A549 (cell line): Measurements from ENCODE around the gene NUDT19. TPM values are rescaled to one million over a fixed set of nuclear protein-coding genes. Genes with fewer than 3 reads are reported as not detected.

Experiments
- ATAC-seq, 2 experiments: fragments of 200-7000 bp in 1 of 2; fragments of >200 bp in 1 of 2; cut with Nextera tagmentation in 1 of 2; cut with Tn5 transposase in 1 of 2; 3 replicates each; pipeline versions ENCODE4 v1.8.0 to v1.9.1; 2018 to 2020; ENCODE audit warnings: mild to moderate bottlenecking in 1 of 2, moderate library complexity in 1 of 2
- CTCF ChIA-PET: fragments of 300-600 bp; sonication (Branson Sonifier 250); formaldehyde crosslinking; extraction: SDS; loops from one replicate; lab custom pipeline; 2021; ENCODE audit warnings: antibody characterized with exemption, inconsistent platforms; lab: Yijun Ruan, JAX
- POLR2A ChIA-PET: fragments of 350-600 bp; formaldehyde crosslinking; extraction: SDS; loops from one replicate; lab custom pipeline; 2021; ENCODE audit warnings: antibody characterized with exemption, inconsistent platforms; lab: Yijun Ruan, JAX
- DNase-seq, 2 experiments: peaks; one replicate each; pipeline versions ENCODE4 v3.0.0 to v3.0.0-alpha.2; 2011 to 2016; ENCODE audit warnings: low read depth in 1 of 2, low spot score in 1 of 2
- FAIRE-seq: peaks from 2 replicates; lab custom pipeline; 2011; peaks lifted over from hg19 to GRCh38; lab: Jason Lieb, UNC
- H3K27ac ChIP-seq, 2 experiments: fragments of >200 bp; sonication (Bioruptor Twin); formaldehyde crosslinking; 3 replicates each; pipeline ENCODE4 v1.5.1; 2016 to 2017
- H3K4me1 ChIP-seq: fragments of >200 bp; sonication (Bioruptor Twin); formaldehyde crosslinking; 3 replicates; pipeline ENCODE4 v1.6.1; 2016
- H3K4me2 ChIP-seq: fragments of >200 bp; sonication (Bioruptor Twin); formaldehyde crosslinking; 3 replicates; pipeline ENCODE4 v1.6.1; 2016
- H3K4me3 ChIP-seq: fragments of >200 bp; sonication (Bioruptor Twin); formaldehyde crosslinking; 3 replicates; pipeline ENCODE4 v1.5.1; 2016
- H3K9me3 ChIP-seq: fragments of >200 bp; sonication (Bioruptor Twin); formaldehyde crosslinking; 3 replicates; pipeline ENCODE4 v1.6.1; 2016
- CBX8 ChIP-seq: fragments of 200-600 bp; sonication (generic); IDR thresholded peaks from 2 replicates; pipeline ENCODE4 v1.6.1; 2016
- CHD4 ChIP-seq: fragments of 200-600 bp; sonication (generic); IDR thresholded peaks from 2 replicates; pipeline ENCODE4 v1.6.1; 2016; ENCODE audit warnings: antibody characterized with exemption, mild to moderate bottlenecking, borderline replicate concordance
- EHMT2 ChIP-seq: fragments of 200-600 bp; sonication (generic); IDR thresholded peaks from 2 replicates; pipeline ENCODE4 v1.6.1; 2016; ENCODE audit warnings: antibody characterized with exemption, low read depth, mild to moderate bottlenecking, moderate library complexity
- FOSB ChIP-seq: fragments of 250-450 bp; sonication (Bioruptor Pico); IDR thresholded peaks from 2 replicates; pipeline ENCODE4 v1.5.0; 2020; ENCODE audit warnings: mild to moderate bottlenecking, moderate library complexity
- GATA3 ChIP-seq: IDR thresholded peaks from 2 replicates; pipeline ENCODE4 v1.6.1; 2012; ENCODE audit warnings: borderline replicate concordance
- HDAC2 ChIP-seq: fragments of 200-600 bp; sonication (generic); IDR thresholded peaks from 2 replicates; pipeline ENCODE4 v1.6.1; 2016
- HEYL ChIP-seq: fragments of 250-450 bp; sonication (Bioruptor Pico); IDR thresholded peaks from 2 replicates; pipeline ENCODE4 v1.8.0; 2021; ENCODE audit warnings: mild to moderate bottlenecking, moderate library complexity
- HOXA7 ChIP-seq: fragments of 250-450 bp; sonication (Bioruptor Pico); IDR thresholded peaks from 2 replicates; pipeline ENCODE4 v1.5.0; 2020; ENCODE audit warnings: mild to moderate bottlenecking, moderate library complexity
- JUN ChIP-seq, 2 experiments: fragments of >200 bp; sonication (Bioruptor Twin); formaldehyde crosslinking; IDR thresholded peaks; 2 replicates in 1 of 2; 3 replicates in 1 of 2; pipeline ENCODE4 v1.6.1; 2016 to 2017
- JUNB ChIP-seq: fragments of >200 bp; sonication (Bioruptor Twin); formaldehyde crosslinking; IDR thresholded peaks from 2 replicates; pipeline ENCODE4 v1.6.1; 2016
- MAFK ChIP-seq: fragments of 450-650 bp; IDR thresholded peaks from 2 replicates; pipeline ENCODE4 v1.6.1; 2014; ENCODE audit not compliant: partially characterized antibody
- NFE2L2 ChIP-seq: fragments of 150-350 bp; conservative IDR thresholded peaks from 2 replicates; pipeline ENCODE4 v1.6.1; 2014; ENCODE audit warnings: low read length
- NPAS2 ChIP-seq: fragments of 250-450 bp; sonication (Bioruptor Pico); IDR thresholded peaks from 2 replicates; pipeline ENCODE4 v1.8.0; 2022; ENCODE audit warnings: mild to moderate bottlenecking, moderate library complexity, borderline replicate concordance
- PHF8 ChIP-seq: fragments of 200-600 bp; sonication (generic); IDR thresholded peaks from 2 replicates; pipeline ENCODE4 v1.6.1; 2016; ENCODE audit warnings: low read depth, mild to moderate bottlenecking, antibody characterized with exemption, moderate library complexity, borderline replicate concordance
- POLR2A ChIP-seq: IDR thresholded peaks from 2 replicates; pipeline ENCODE4 v1.6.1; 2012; ENCODE audit warnings: mild to moderate bottlenecking, low read length
- RFX5 ChIP-seq: fragments of 450-650 bp; IDR thresholded peaks from 2 replicates; pipeline ENCODE4 v1.7.1; 2014; ENCODE audit warnings: antibody characterized with exemption, mild to moderate bottlenecking, moderate library complexity
- RNF2 ChIP-seq: fragments of 200-600 bp; sonication (generic); IDR thresholded peaks from 2 replicates; pipeline ENCODE4 v1.6.1; 2016; ENCODE audit warnings: low read depth, mild to moderate bottlenecking, antibody characterized with exemption, moderate library complexity, borderline replicate concordance
- SMC3 ChIP-seq: fragments of >200 bp; sonication (Bioruptor Twin); formaldehyde crosslinking; IDR thresholded peaks from 3 replicates; pipeline ENCODE4 v1.6.1; 2018; ENCODE audit warnings: inconsistent platforms
- TP53 ChIP-seq: fragments of 250-450 bp; sonication (Bioruptor Pico); IDR thresholded peaks from 2 replicates; pipeline ENCODE4 v1.5.0; 2021; ENCODE audit warnings: mild to moderate bottlenecking, moderate library complexity
- ZC3H11A ChIP-seq: fragments of 450-650 bp; IDR thresholded peaks from 2 replicates; pipeline ENCODE4 v1.6.1; 2014; ENCODE audit warnings: antibody characterized with exemption, mild to moderate bottlenecking
- ZNF302 ChIP-seq: fragments of 250-450 bp; sonication (Bioruptor Pico); IDR thresholded peaks from 2 replicates; pipeline ENCODE4 v1.9.0; 2021; ENCODE audit warnings: inconsistent platforms, mild to moderate bottlenecking, moderate library complexity
- WGBS: methylation state at CpG from one replicate; pipeline ENCODE4 v1.1.6; 2017; ENCODE audit errors: missing lambda C conversion rate; 5-methylcytosine and 5-hydroxymethylcytosine counted together
- polyA plus RNA-seq, 4 experiments: library from polyadenylated mRNA; depleted of rRNA in 3 of 4; stranded (reverse); fragments of >200 nt; fragmentation: RNase III in 1 of 4; extraction: RNeasy Plus Mini Kit Qiagen cat#74134 plus additional on column Dnase treatment in 1 of 4; gene quantifications; 2 replicates in 3 of 4; 3 replicates in 1 of 4; pipeline ENCODE4 v1.2.3, GENCODE V29; 2011 to 2017
- TF ChIP-seq, protein P1 (sequence below): IDR thresholded peaks from 2 replicates; pipeline ENCODE4 v1.6.1; 2012
- TF ChIP-seq, protein P2 (sequence below): fragments of 450-650 bp; IDR thresholded peaks from 2 replicates; pipeline ENCODE4 v1.6.1; 2014; ENCODE audit warnings: antibody characterized with exemption
- TF ChIP-seq, protein P3 (sequence below): IDR thresholded peaks from 2 replicates; pipeline ENCODE4 v1.6.1; 2012; ENCODE audit warnings: low read depth, borderline replicate concordance
- TF ChIP-seq, protein P4 (sequence below): fragments of >200 bp; sonication (Bioruptor Twin); formaldehyde crosslinking; IDR thresholded peaks from 2 replicates; pipeline ENCODE4 v1.6.1; 2016
- TF ChIP-seq, protein P5 (sequence below): fragments of >200 bp; sonication (Bioruptor Twin); formaldehyde crosslinking; IDR thresholded peaks from 3 replicates; pipeline ENCODE4 v1.6.1; 2016

NUDT19 gene
- polyA plus RNA-seq, 2 of the 4 experiments (the other 2 are of a cell fraction) = 30.1 to 32.6 TPM

DNA sequence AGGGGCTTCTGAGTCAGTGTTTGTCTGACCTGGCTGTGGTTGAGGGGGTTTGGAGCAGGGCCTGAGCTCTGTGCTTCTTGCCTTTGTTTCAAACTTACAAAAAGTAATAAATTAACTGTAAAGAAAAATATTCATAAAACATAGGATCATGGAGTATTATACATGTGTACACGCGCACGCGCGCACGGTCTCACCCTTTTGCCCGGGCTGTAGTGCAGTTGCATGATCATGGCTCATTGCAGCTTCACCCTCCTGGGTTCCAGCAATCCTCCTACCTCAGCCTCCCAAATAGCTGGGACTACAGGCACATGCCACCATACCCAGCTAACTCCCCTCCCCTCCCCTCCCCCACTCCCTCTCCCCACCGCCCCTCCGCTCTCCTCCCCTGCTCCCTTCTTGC, 51.4 kb downstream of the NUDT19 start:
- CTCF ChIA-PET = interaction anchor here (1.0 to 1.2 kb wide), 3 partner anchors 35 to 63 kb away, joined by 3 to 4 read pairs (median 3); no protein-coding TSS in a partner anchor
- no peak for TF ChIP-seq POLR2A
- TF ChIP-seq MAFK = no peak
- TF ChIP-seq ZNF302 (CRISPR knock-in tag) = no peak
- no peak for TF ChIP-seq JUN (IDR thresholded peaks at IDR 0.05)
- TF ChIP-seq, protein P1, sequence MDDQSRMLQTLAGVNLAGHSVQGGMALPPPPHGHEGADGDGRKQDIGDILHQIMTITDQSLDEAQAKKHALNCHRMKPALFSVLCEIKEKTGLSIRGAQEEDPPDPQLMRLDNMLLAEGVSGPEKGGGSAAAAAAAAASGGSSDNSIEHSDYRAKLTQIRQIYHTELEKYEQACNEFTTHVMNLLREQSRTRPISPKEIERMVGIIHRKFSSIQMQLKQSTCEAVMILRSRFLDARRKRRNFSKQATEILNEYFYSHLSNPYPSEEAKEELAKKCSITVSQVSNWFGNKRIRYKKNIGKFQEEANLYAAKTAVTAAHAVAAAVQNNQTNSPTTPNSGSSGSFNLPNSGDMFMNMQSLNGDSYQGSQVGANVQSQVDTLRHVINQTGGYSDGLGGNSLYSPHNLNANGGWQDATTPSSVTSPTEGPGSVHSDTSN = no peak
- no peak for TF ChIP-seq RFX5
- no peak for TF ChIP-seq EHMT2
- no peak for TF ChIP-seq HEYL (CRISPR knock-in tag)
- TF ChIP-seq, protein P2, sequence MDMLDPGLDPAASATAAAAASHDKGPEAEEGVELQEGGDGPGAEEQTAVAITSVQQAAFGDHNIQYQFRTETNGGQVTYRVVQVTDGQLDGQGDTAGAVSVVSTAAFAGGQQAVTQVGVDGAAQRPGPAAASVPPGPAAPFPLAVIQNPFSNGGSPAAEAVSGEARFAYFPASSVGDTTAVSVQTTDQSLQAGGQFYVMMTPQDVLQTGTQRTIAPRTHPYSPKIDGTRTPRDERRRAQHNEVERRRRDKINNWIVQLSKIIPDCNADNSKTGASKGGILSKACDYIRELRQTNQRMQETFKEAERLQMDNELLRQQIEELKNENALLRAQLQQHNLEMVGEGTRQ = no peak
- no peak for TF ChIP-seq HOXA7
- TF ChIP-seq SMC3 = no peak
- TF ChIP-seq ZC3H11A = no peak
- H3K4me2 ChIP-seq = no peak overlapping the region
- no peak overlapping the region for H3K4me3 ChIP-seq
- H3K27ac ChIP-seq = no peak overlapping the region
- no peaks in the 10 kb centered on the region for H3K4me1 ChIP-seq
- no peak for DNase-seq
- POLR2A ChIA-PET = no interaction called here
- no peaks in the 10 kb centered on the region for H3K9me3 ChIP-seq
- 89% methylated on average over 9 of the region's 9 CpGs for WGBS
- FAIRE-seq = no peak
- no peak for ATAC-seq

DNA sequence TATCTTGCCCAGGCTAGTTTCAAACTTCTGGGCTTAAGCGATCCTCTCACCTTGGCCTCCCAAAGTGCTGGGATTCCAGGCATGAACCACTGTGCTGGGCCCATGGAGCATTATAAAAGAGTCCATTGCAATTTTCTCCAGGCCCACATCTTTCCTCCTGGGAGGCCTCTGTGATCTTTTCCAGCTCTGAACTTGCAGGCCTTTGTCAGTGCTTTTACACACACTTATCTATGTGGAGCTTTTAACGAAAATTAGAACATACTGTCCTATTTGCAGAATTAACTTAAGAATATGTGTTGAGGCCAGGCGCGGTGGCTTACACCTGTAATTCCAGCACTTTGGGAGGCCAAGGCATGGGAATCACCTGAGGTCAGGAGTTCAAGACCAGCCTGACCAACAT, 51.8 kb downstream of the NUDT19 start:
- no peak overlapping the region for H3K4me2 ChIP-seq
- TF ChIP-seq, protein P3, sequence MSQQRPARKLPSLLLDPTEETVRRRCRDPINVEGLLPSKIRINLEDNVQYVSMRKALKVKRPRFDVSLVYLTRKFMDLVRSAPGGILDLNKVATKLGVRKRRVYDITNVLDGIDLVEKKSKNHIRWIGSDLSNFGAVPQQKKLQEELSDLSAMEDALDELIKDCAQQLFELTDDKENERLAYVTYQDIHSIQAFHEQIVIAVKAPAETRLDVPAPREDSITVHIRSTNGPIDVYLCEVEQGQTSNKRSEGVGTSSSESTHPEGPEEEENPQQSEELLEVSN = no peak
- no peak for TF ChIP-seq SMC3
- TF ChIP-seq, protein P4, sequence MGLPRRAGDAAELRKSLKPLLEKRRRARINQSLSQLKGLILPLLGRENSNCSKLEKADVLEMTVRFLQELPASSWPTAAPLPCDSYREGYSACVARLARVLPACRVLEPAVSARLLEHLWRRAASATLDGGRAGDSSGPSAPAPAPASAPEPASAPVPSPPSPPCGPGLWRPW = no peak
- no peak for TF ChIP-seq FOSB (CRISPR knock-in tag)
- TF ChIP-seq CHD4 = no peak
- TF ChIP-seq POLR2A = no peak
- no peak for TF ChIP-seq HDAC2
- no peak for TF ChIP-seq GATA3
- TF ChIP-seq PHF8 = no peak
- TF ChIP-seq RFX5 = no peak
- TF ChIP-seq HEYL (CRISPR knock-in tag) = no peak
- TF ChIP-seq JUNB = no peak
- TF ChIP-seq NFE2L2 = no peak
- TF ChIP-seq, protein P5, sequence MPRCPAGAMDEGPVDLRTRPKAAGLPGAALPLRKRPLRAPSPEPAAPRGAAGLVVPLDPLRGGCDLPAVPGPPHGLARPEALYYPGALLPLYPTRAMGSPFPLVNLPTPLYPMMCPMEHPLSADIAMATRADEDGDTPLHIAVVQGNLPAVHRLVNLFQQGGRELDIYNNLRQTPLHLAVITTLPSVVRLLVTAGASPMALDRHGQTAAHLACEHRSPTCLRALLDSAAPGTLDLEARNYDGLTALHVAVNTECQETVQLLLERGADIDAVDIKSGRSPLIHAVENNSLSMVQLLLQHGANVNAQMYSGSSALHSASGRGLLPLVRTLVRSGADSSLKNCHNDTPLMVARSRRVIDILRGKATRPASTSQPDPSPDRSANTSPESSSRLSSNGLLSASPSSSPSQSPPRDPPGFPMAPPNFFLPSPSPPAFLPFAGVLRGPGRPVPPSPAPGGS = no peak
- TF ChIP-seq TP53 (CRISPR knock-in tag) = no peak
- no peak for TF ChIP-seq RNF2
- no peak for TF ChIP-seq NPAS2 (CRISPR knock-in tag)
- TF ChIP-seq CBX8 = no peak
- TF ChIP-seq, protein P1 = no peak
- TF ChIP-seq, all 56 proteins: peak for 0
- no peak overlapping the region for H3K4me3 ChIP-seq
- FAIRE-seq (no peak), ATAC-seq (no peak), DNase-seq (no peak)
- POLR2A ChIA-PET = no interaction called here
- H3K4me1 ChIP-seq = no peaks in the 10 kb centered on the region
- CTCF ChIA-PET = interaction anchor here (1.0 to 1.2 kb wide), 3 partner anchors 35 to 63 kb away, joined by 3 to 4 read pairs (median 3); no protein-coding TSS in a partner anchor
- 88% methylated on average over 4 of the region's 4 CpGs for WGBS
- no peak overlapping the region for H3K27ac ChIP-seq
- H3K9me3 ChIP-seq = no peaks in the 10 kb centered on the region
